Right atrium auricular region (tissue), 2 donors: ENCODE results near the gene SLC23A2. TPM values are rescaled to one million over a fixed set of nuclear protein-coding genes. Genes with fewer than 3 reads are reported as not detected.

ENCODE experiments used
- DNase-seq: peaks from one replicate; pipeline ENCODE4 v3.0.0-alpha.2; 2019; ENCODE audit warnings: low spot score
- H3K27ac ChIP-seq, 2 donors: fragments of 200-600 bp; sonication (generic); 1 replicate in 1 of 2; 2 replicates in 1 of 2; pipeline ENCODE4 v1.5.1; 2016 to 2019
- H3K27me3 ChIP-seq, 2 donors: fragments of 200-600 bp; sonication (generic); one replicate each; pipeline versions ENCODE4 v1.5.1 to v1.6.0; 2017 to 2019
- H3K36me3 ChIP-seq: fragments of 200-600 bp; sonication (generic); one replicate; pipeline ENCODE4 v1.5.1; 2016
- H3K4me1 ChIP-seq, 2 donors: fragments of 200-600 bp; sonication (generic); one replicate each; pipeline versions ENCODE4 v1.5.1 to v1.6.0; 2017 to 2019
- H3K4me3 ChIP-seq, 2 donors: fragments of 200-600 bp; sonication (generic); 1 replicate in 1 of 2; 2 replicates in 1 of 2; pipeline ENCODE4 v1.5.1; 2017 to 2019; ENCODE audit warnings: mild to moderate bottlenecking in 1 of 2, moderate library complexity in 1 of 2
- H3K9me3 ChIP-seq, 2 donors: fragments of 200-600 bp; sonication (generic); one replicate each; pipeline ENCODE4 v1.5.1; 2019
- CTCF ChIP-seq, 2 donors: fragments of 200-600 bp; sonication (generic); IDR thresholded peaks; one replicate each; pipeline ENCODE4 v1.5.1; 2019; ENCODE audit warnings: antibody characterized with exemption in 2 of 2
- total RNA-seq, 2 donors: library from RNA; depleted of rRNA; stranded (reverse); fragments of >200 nt; gene quantifications; one replicate each; pipeline ENCODE4 v1.1.0, GENCODE V29; 2016

Gene SLC23A2
- total RNA-seq, 2 donors from 2014 or later: 9.8 to 10.8 TPM

- Histone ChIP-seq H3K4me3 (no peak overlapping the region), H3K27ac (no peak overlapping the region), H3K9me3 (no peaks in the 10 kb centered on the region), H3K27me3 (no peaks in the 10 kb centered on the region), H3K4me1 (no peaks in the 10 kb centered on the region), H3K36me3 (no peaks in the 10 kb centered on the region)
- DNase-seq: no peak
- no peak for TF ChIP-seq CTCF (IDR thresholded peaks at IDR 0.05)
Measured at GRCh38 chr20:4832469-4832868, 168.8 kb downstream of the SLC23A2 start.

GRCh38 chr20:4830696-4831095 lies 170.6 kb downstream of the SLC23A2 start:
- Histone ChIP-seq H3K36me3 (no peaks in the 10 kb centered on the region), H3K27ac (no peak overlapping the region), H3K4me3 (no peak overlapping the region), H3K4me1 (no peaks in the 10 kb centered on the region), H3K27me3 (no peaks in the 10 kb centered on the region), H3K9me3 (no peaks in the 10 kb centered on the region)
- no peak for TF ChIP-seq CTCF (IDR thresholded peaks at IDR 0.05)
- DNase-seq: no peak

GRCh38 chr20:4830259-4830658 lies 171.1 kb downstream of the SLC23A2 start:
- Histone ChIP-seq H3K27me3 (no peaks in the 10 kb centered on the region), H3K9me3 (no peaks in the 10 kb centered on the region), H3K36me3 (no peaks in the 10 kb centered on the region), H3K27ac (peak overlapping the region in 1 of 2 donors; percentile 24), H3K4me1 (no peaks in the 10 kb centered on the region), H3K4me3 (no peak overlapping the region)
- DNase-seq: no peak
- TF ChIP-seq CTCF (IDR thresholded peaks at IDR 0.05): no peak

GRCh38 chr20:4829514-4830215 lies 171.6 kb downstream of the SLC23A2 start:
- H3K27ac ChIP-seq: peak overlapping the region in 1 of 2 donors; percentile 40
- no peaks in the 10 kb centered on the region for H3K36me3 ChIP-seq
- DNase-seq: peak; percentile 74
- no peaks in the 10 kb centered on the region for H3K27me3 ChIP-seq
- H3K4me1 ChIP-seq: no peaks in the 10 kb centered on the region
- no peaks in the 10 kb centered on the region for H3K9me3 ChIP-seq
- no peak for TF ChIP-seq CTCF (IDR thresholded peaks at IDR 0.05)
- H3K4me3 ChIP-seq: no peak overlapping the region

- Histone ChIP-seq H3K4me3 (no peak overlapping the region), H3K9me3 (no peaks in the 10 kb centered on the region), H3K27me3 (no peaks in the 10 kb centered on the region), H3K27ac (peak overlapping the region in 1 of 2 donors; percentile 40), H3K36me3 (no peaks in the 10 kb centered on the region), H3K4me1 (peaks cover 0 to 6% of the 10 kb centered on the region in 2 donors)
- TF ChIP-seq CTCF (IDR thresholded peaks at IDR 0.05): no peak
- no peak for DNase-seq
Measured at GRCh38 chr20:4828830-4829513, 172.3 kb downstream of the SLC23A2 start.
